ENCODE data around the gene DRAP1. TPM values are rescaled to one million over a fixed set of nuclear protein-coding genes. Genes with fewer than 3 reads are reported as not detected.

The DRAP1 gene
- polyA plus RNA-seq, 2 of the 4 experiments (the other 2 are of a cell fraction), result 73.7 to 143 TPM

DNA sequence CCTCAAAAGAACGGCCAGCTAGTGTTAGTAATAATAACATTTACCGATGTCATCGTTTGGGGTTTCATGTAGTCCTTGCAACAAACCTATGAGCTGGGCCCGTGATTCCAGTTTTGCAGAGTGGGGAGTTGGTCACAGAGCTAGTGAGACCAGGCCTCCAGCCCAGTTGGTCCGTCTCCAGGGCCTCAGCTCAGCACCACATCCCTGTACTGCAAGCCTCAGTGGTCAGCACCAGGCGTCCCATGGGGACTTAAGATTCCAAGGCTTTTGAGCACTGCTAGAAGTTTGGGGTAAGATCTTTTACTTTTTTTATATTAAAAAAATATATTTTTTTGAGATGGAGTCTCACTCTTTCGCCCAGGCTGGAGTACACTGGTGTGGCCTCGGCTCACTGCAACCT is 25.0 kb downstream of the DRAP1 start:
- ATAC-seq, result no peak
- POLR2A ChIA-PET, result no interaction called here
- WGBS (ENCODE audit: missing lambda C conversion rate), result 81% methylated on average over 8 of the region's 8 CpGs
- DNase-seq (ENCODE audit: low read depth in 1 of 2, low spot score in 1 of 2), result no peak
- Histone ChIP-seq H3K4me3 (no peak overlapping the region), H3K9me3 (no peaks in the 10 kb centered on the region), H3K4me1 (no peaks in the 10 kb centered on the region), H3K27ac (no peak overlapping the region), H3K4me2 (no peak overlapping the region)
- CTCF ChIA-PET, result interaction anchor here (1.6 kb wide), 1 partner anchor 9 kb away, joined by 3 read pairs; no protein-coding TSS in a partner anchor
- TF ChIP-seq PHF8 (IDR thresholded peaks at IDR 0.05; ENCODE audit: borderline replicate concordance, low read depth), result no peak
- TF ChIP-seq, protein P1, sequence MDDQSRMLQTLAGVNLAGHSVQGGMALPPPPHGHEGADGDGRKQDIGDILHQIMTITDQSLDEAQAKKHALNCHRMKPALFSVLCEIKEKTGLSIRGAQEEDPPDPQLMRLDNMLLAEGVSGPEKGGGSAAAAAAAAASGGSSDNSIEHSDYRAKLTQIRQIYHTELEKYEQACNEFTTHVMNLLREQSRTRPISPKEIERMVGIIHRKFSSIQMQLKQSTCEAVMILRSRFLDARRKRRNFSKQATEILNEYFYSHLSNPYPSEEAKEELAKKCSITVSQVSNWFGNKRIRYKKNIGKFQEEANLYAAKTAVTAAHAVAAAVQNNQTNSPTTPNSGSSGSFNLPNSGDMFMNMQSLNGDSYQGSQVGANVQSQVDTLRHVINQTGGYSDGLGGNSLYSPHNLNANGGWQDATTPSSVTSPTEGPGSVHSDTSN (IDR thresholded peaks at IDR 0.05), result no peak
- TF ChIP-seq, protein P2, sequence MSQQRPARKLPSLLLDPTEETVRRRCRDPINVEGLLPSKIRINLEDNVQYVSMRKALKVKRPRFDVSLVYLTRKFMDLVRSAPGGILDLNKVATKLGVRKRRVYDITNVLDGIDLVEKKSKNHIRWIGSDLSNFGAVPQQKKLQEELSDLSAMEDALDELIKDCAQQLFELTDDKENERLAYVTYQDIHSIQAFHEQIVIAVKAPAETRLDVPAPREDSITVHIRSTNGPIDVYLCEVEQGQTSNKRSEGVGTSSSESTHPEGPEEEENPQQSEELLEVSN (IDR thresholded peaks at IDR 0.05; ENCODE audit: borderline replicate concordance, low read depth), result no peak
- TF ChIP-seq HOXB5 (CRISPR knock-in tag; IDR thresholded peaks at IDR 0.05), result no peak
- TF ChIP-seq ZNF302 (CRISPR knock-in tag; IDR thresholded peaks at IDR 0.05), result no peak
- TF ChIP-seq CBX2 (IDR thresholded peaks at IDR 0.05; ENCODE audit: borderline replicate concordance, low read depth), result no peak
- TF ChIP-seq, protein P3, sequence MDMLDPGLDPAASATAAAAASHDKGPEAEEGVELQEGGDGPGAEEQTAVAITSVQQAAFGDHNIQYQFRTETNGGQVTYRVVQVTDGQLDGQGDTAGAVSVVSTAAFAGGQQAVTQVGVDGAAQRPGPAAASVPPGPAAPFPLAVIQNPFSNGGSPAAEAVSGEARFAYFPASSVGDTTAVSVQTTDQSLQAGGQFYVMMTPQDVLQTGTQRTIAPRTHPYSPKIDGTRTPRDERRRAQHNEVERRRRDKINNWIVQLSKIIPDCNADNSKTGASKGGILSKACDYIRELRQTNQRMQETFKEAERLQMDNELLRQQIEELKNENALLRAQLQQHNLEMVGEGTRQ (IDR thresholded peaks at IDR 0.05), result no peak
- TF ChIP-seq EHF (CRISPR knock-in tag; IDR thresholded peaks at IDR 0.05), result no peak
- no peak for TF ChIP-seq RAD21 (conservative IDR thresholded peaks at IDR 0.05 in 1 of 2, IDR thresholded peaks at IDR 0.05 in 1 of 2)
- TF ChIP-seq TP53 (CRISPR knock-in tag; IDR thresholded peaks at IDR 0.05), result no peak
- TF ChIP-seq RNF2 (IDR thresholded peaks at IDR 0.05; ENCODE audit: borderline replicate concordance, low read depth), result no peak
- TF ChIP-seq KDM5A (IDR thresholded peaks at IDR 0.05), result no peak
- TF ChIP-seq MAFK (IDR thresholded peaks at IDR 0.05; ENCODE audit: partially characterized antibody), result no peak
- TF ChIP-seq FOSB (CRISPR knock-in tag; IDR thresholded peaks at IDR 0.05), result no peak
- TF ChIP-seq EHMT2 (IDR thresholded peaks at IDR 0.05; ENCODE audit: low read depth), result no peak
- no peak for TF ChIP-seq RFX5 (IDR thresholded peaks at IDR 0.05)
- TF ChIP-seq RARB (CRISPR knock-in tag; IDR thresholded peaks at IDR 0.05), result no peak
- FAIRE-seq, result no peak

DNA sequence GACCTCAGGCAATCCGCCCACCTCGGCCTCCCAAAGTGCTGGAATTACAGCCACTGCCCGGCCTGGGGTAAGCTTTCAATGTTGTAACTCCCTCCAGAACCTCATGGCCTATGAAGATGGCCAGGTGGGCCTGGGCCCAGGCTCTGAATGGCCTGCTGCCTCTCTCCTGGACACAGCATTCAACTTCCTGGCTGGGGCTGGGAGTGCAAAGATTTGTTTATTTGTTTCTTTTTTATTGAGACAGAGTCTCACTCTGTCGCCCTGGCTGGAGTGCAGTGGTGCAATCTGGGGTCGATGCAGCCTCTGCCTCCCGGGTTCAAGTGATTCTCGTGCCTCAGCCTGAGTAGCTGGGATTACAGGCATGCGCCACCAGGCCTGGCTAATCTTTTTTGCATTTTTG is 25.5 kb downstream of the DRAP1 start:
- WGBS (ENCODE audit: missing lambda C conversion rate), result 57% methylated on average over 8 of the region's 8 CpGs
- Histone ChIP-seq H3K27ac (no peak overlapping the region), H3K4me1 (no peaks in the 10 kb centered on the region), H3K9me3 (no peaks in the 10 kb centered on the region), H3K4me2 (no peak overlapping the region), H3K4me3 (no peak overlapping the region)
- DNase-seq (ENCODE audit: low read depth in 1 of 2, low spot score in 1 of 2), result no peak
- no peak for ATAC-seq
- TF ChIP-seq RFX5 (IDR thresholded peaks at IDR 0.05), result no peak
- no peak for TF ChIP-seq ESRRA (IDR thresholded peaks at IDR 0.05; ENCODE audit: borderline replicate concordance, low read length)
- TF ChIP-seq, protein P4, sequence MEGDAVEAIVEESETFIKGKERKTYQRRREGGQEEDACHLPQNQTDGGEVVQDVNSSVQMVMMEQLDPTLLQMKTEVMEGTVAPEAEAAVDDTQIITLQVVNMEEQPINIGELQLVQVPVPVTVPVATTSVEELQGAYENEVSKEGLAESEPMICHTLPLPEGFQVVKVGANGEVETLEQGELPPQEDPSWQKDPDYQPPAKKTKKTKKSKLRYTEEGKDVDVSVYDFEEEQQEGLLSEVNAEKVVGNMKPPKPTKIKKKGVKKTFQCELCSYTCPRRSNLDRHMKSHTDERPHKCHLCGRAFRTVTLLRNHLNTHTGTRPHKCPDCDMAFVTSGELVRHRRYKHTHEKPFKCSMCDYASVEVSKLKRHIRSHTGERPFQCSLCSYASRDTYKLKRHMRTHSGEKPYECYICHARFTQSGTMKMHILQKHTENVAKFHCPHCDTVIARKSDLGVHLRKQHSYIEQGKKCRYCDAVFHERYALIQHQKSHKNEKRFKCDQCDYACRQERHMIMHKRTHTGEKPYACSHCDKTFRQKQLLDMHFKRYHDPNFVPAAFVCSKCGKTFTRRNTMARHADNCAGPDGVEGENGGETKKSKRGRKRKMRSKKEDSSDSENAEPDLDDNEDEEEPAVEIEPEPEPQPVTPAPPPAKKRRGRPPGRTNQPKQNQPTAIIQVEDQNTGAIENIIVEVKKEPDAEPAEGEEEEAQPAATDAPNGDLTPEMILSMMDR (IDR thresholded peaks at IDR 0.05), result no peak
- TF ChIP-seq FOSB (CRISPR knock-in tag; IDR thresholded peaks at IDR 0.05), result no peak
- no peak for TF ChIP-seq HOXB5 (CRISPR knock-in tag; IDR thresholded peaks at IDR 0.05)
- TF ChIP-seq GATA3 (IDR thresholded peaks at IDR 0.05; ENCODE audit: borderline replicate concordance), result no peak
- no peak for FAIRE-seq
- POLR2A ChIA-PET, result no interaction called here
- CTCF ChIA-PET, result interaction anchor here (1.6 kb wide), 1 partner anchor 8 kb away, joined by 3 read pairs; no protein-coding TSS in a partner anchor

Data from A549 (cell line).